Measurements from ENCODE around the gene AMER3. TPM values are rescaled to one million over a fixed set of nuclear protein-coding genes. Genes with fewer than 3 reads are reported as not detected.
"Not testable (repeated sequence)": the region's sequence is repeated elsewhere in the genome, so short reads cannot be mapped to it uniquely, and the experiment has no call there.

AMER3 gene
- total RNA-seq, 1 donor from 2014 or later: not detected

- Mint-ChIP-seq H3K4me1 (peaks cover 3% of the 10 kb centered on the region), H3K27me3 (ENCODE audit: low read depth) (peaks cover 57% of the 10 kb centered on the region)
Observed at GRCh38 chr2:130727286-130727924, 27.9 kb upstream of the AMER3 start.

GRCh38 chr2:130728007-130728454 is 27.3 kb upstream of the AMER3 start:
- H3K27me3 Mint-ChIP-seq (ENCODE audit: low read depth): peaks cover 63% of the 10 kb centered on the region
- DNase-seq (ENCODE audit: low spot score in 2 of 2, unreplicated experiment in 2 of 2): no peak
- no peak overlapping the region for H3K27ac Mint-ChIP-seq
- no peaks in the 10 kb centered on the region for H3K36me3 Mint-ChIP-seq
- peak overlapping the region; percentile 64 for H3K4me3 Mint-ChIP-seq
- peaks cover 3% of the 10 kb centered on the region for H3K4me1 Mint-ChIP-seq
- TF ChIP-seq CTCF (IDR thresholded peaks at IDR 0.05; ENCODE audit: unreplicated experiment): no peak
- H3K9me3 Mint-ChIP-seq: no peaks in the 10 kb centered on the region

More at GRCh38 chr2:130727286-130727924, 27.9 kb upstream of the AMER3 start:
- no peaks in the 10 kb centered on the region for H3K36me3 Mint-ChIP-seq
- peak; percentile 72 to 84 for DNase-seq (ENCODE audit: low spot score in 2 of 2, unreplicated experiment in 2 of 2)
- H3K27ac Mint-ChIP-seq: no peak overlapping the region
- peak overlapping the region; percentile 64 for H3K4me3 Mint-ChIP-seq
- no peak for TF ChIP-seq CTCF (IDR thresholded peaks at IDR 0.05; ENCODE audit: unreplicated experiment)
- peaks cover 4% of the 10 kb centered on the region for H3K9me3 Mint-ChIP-seq

- Mint-ChIP-seq H3K36me3 (no peaks in the 10 kb centered on the region), H3K4me1 (peaks cover 3% of the 10 kb centered on the region), H3K4me3 (peak within 1 kb of the TSS; percentile 64), H3K27me3 (ENCODE audit: low read depth) (peaks cover 66% of the 10 kb centered on the region), H3K9me3 (no peaks in the 10 kb centered on the region), H3K27ac (no peak within 1 kb of the TSS)
- TF ChIP-seq CTCF (IDR thresholded peaks at IDR 0.05; ENCODE audit: unreplicated experiment): no peak
- DNase-seq (ENCODE audit: low spot score in 2 of 2, unreplicated experiment in 2 of 2): no peak
Observed at GRCh38 chr2:130728549-130729316, 26.6 kb upstream of the AMER3 start, which contains the start of gene GPR148. GPR148 (plus strand) TSS chr2:130729070; CDS start chr2:130729152, 82 bp downstream.

- peaks cover 73% of the 10 kb centered on the region for H3K27me3 Mint-ChIP-seq (ENCODE audit: low read depth)
- no peak overlapping the region for H3K27ac Mint-ChIP-seq
- H3K4me3 Mint-ChIP-seq: no peak overlapping the region
- peaks cover 4% of the 10 kb centered on the region for H3K9me3 Mint-ChIP-seq
- H3K4me1 Mint-ChIP-seq: peaks cover 3% of the 10 kb centered on the region
- no peak for TF ChIP-seq CTCF (IDR thresholded peaks at IDR 0.05; ENCODE audit: unreplicated experiment)
- DNase-seq (ENCODE audit: low spot score in 2 of 2, unreplicated experiment in 2 of 2): no peak
- no peaks in the 10 kb centered on the region for H3K36me3 Mint-ChIP-seq
Observed at GRCh38 chr2:130729322-130730299, 25.7 kb upstream of the AMER3 start.

- H3K4me1 Mint-ChIP-seq; H3K4me3 Mint-ChIP-seq; DNase-seq (ENCODE audit: low spot score in 2 of 2, unreplicated experiment in 2 of 2); H3K9me3 Mint-ChIP-seq; H3K36me3 Mint-ChIP-seq; H3K27ac Mint-ChIP-seq: not testable (repeated sequence)
- peaks cover 69% of the 10 kb centered on the region for H3K27me3 Mint-ChIP-seq (ENCODE audit: low read depth)
Observed at GRCh38 chr2:130732257-130732656, 23.1 kb upstream of the AMER3 start.
